Pancreas (tissue), 10 donors: ENCODE results near the gene SERINC2. TPM values are rescaled to one million over a fixed set of nuclear protein-coding genes. Genes with fewer than 3 reads are reported as not detected.

Source experiments
- ATAC-seq, 4 donors: fragments of 200-7000 bp; cut with Tn5 transposase; one replicate each; pipeline versions ENCODE4 v1.8.0 to v1.9.1; 2020; ENCODE audit warnings: mild to moderate bottlenecking in 4 of 4, moderate library complexity in 4 of 4
- DNase-seq, 6 donors: peaks; one replicate each; pipeline ENCODE4 v3.0.0-alpha.2; 2020
- FAIRE-seq: peaks from 2 replicates; lab custom pipeline; 2012; peaks lifted over from hg19 to GRCh38; lab: Jason Lieb, UNC
- H3K27ac ChIP-seq, 4 donors: fragments of 200-600 bp; sonication (generic); 1 replicate in 3 of 4; 2 replicates in 1 of 4; pipeline versions ENCODE4 v1.5.0 to v1.8.0; 2020
- H3K27me3 ChIP-seq, 4 donors: fragments of 200-600 bp; one replicate each; pipeline ENCODE4 v1.8.0; 2021
- H3K36me3 ChIP-seq, 3 donors: fragments of 200-600 bp; sonication (generic) in 1 of 3; one replicate each; pipeline versions ENCODE4 v1.5.0 to v1.8.0; 2020 to 2021
- H3K4me1 ChIP-seq, 3 donors: fragments of 200-600 bp; one replicate each; pipeline ENCODE4 v1.8.0; 2021
- H3K4me3 ChIP-seq, 4 donors: fragments of 200-600 bp; sonication (generic) in 2 of 4; one replicate each; pipeline versions ENCODE4 v1.5.0 to v1.8.0; 2020 to 2021
- H3K9me3 ChIP-seq, 4 donors: fragments of 200-600 bp; one replicate each; pipeline ENCODE4 v1.8.0; 2021
- WGBS, 2 donors: extraction: QIAGEN DNeasy Blood & Tissue Kit; methylation state at CpG; one replicate each; pipeline ENCODE4 v1.1.7; 2013; 5-methylcytosine and 5-hydroxymethylcytosine counted together
- intact Hi-C, 3 donors: fragments of 100-400 bp; cut with DNase I; formaldehyde crosslinking; loops; one replicate each; pipeline versions ENCODE4 v1.11.1 to v1.14.2; 2022
- polyA plus RNA-seq, 2 donors: library from polyadenylated mRNA; stranded (reverse); fragments of 200-250 nt; gene quantifications; one replicate each; pipeline ENCODE4 v1.2.3, GENCODE V29; 2013
- total RNA-seq, 6 donors: library from RNA; stranded (reverse); fragmentation: NEBNext Ultra II Directional in 4 of 6; extraction: Animal tissue kit (Norgen Biotek cat#: 25700) in 4 of 6; gene quantifications; one replicate each; pipeline versions ENCODE4 v1.2.1 to v1.2.4, GENCODE V29; 2021 to 2023
- TF ChIP-seq, protein P1 (sequence below), 4 donors: fragments of 200-600 bp; sonication (generic) in 3 of 4; IDR thresholded peaks; one replicate each; pipeline versions ENCODE4 v1.5.0 to v1.8.0; 2021; ENCODE audit warnings: antibody characterized with exemption in 4 of 4
- donor health status: healthy with polysubstance abuse.
- donor health status: DM: no; HTN: no; CAD: no; lungs with moderate emphysema.
- donor health status: DM: no; HTN: no; CAD: no.
- donor health status: control.
- donor health status: control.
- donor health status: Bipolar disorder and iron deficiency.
- donor health status: DM: yes; HTN: yes; CAD: no.
- donor health status: DM: no; HTN: no; CAD: no.
- donor health status: DM: no; HTN: no; CAD: no.
- donor health status: DM: yes; HTN: yes; CAD: no.

The SERINC2 gene
- total and polyA plus RNA-seq, 8 donors: 8.8 to 38.9 (median 19.7) TPM

DNA sequence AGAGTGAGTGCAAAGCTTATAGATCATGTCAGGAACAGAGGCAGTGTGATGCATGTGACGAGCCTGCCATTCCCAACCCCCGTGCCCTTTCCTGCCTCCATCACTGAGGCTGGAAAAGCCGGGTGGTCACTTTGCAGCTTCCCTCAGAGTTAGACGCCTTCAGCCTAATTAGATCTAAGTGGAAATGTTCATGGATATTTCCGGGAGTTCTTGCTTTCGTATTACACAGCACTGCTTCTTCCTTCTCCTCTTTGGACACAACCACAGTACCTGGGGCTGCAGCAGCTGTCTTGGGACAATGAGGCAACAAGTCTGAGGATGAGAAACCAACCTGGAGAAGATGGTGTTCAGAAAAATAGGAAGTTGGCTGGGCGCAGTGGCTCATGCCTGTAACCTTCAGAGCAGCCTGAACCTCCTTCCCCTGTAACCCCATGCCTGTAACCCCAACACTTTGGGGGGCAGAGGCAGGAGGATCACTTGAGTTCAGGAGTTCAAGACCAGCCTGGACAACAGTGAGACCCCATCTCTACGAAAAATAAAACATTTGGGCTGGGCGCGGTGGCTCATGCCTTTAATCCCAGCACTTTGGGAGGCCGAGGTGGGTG lies 24.5 kb downstream of the SERINC2 start:
- no peaks in the 10 kb centered on the region for H3K4me1 ChIP-seq
- DNase-seq: no peak
- intact Hi-C loops: no loop called here
- WGBS, 2 donors: 69 to 76% methylated on average over 11 of the region's 11 CpGs
- no peaks in the 10 kb centered on the region for H3K36me3 ChIP-seq
- TF ChIP-seq, protein P1, sequence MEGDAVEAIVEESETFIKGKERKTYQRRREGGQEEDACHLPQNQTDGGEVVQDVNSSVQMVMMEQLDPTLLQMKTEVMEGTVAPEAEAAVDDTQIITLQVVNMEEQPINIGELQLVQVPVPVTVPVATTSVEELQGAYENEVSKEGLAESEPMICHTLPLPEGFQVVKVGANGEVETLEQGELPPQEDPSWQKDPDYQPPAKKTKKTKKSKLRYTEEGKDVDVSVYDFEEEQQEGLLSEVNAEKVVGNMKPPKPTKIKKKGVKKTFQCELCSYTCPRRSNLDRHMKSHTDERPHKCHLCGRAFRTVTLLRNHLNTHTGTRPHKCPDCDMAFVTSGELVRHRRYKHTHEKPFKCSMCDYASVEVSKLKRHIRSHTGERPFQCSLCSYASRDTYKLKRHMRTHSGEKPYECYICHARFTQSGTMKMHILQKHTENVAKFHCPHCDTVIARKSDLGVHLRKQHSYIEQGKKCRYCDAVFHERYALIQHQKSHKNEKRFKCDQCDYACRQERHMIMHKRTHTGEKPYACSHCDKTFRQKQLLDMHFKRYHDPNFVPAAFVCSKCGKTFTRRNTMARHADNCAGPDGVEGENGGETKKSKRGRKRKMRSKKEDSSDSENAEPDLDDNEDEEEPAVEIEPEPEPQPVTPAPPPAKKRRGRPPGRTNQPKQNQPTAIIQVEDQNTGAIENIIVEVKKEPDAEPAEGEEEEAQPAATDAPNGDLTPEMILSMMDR (IDR thresholded peaks at IDR 0.05): no peak
- no peak for FAIRE-seq
- no peaks in the 10 kb centered on the region for H3K27me3 ChIP-seq
- H3K27ac ChIP-seq: no peak overlapping the region
- H3K9me3 ChIP-seq: no peaks in the 10 kb centered on the region
- no peak overlapping the region for H3K4me3 ChIP-seq
- ATAC-seq: no peak

DNA sequence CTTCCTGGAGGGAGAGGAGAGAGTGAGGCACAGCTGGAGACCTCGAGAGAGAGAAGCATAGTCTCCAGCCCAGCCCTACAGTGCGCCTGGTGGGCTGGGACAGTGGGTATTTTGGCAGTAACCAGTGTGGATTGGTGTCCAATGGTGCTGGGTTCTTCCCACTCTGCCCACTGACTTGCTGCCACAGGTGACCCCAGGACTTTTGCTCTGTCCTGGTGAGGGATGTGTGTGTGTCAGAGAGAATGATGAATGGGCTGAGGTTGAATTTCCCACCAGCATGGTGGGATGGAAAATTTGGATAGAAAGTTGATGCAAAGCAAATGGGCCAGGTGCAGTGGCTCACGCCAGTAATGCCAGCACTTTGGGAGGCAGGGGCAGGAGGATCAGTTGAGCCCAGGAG lies 26.3 kb downstream of the SERINC2 start:
- WGBS, 2 donors: 65 to 86% methylated on average over 3 of the region's 3 CpGs
- Histone ChIP-seq H3K9me3 (no peaks in the 10 kb centered on the region), H3K27me3 (no peaks in the 10 kb centered on the region), H3K27ac (no peak overlapping the region), H3K4me3 (no peak overlapping the region), H3K36me3 (no peaks in the 10 kb centered on the region), H3K4me1 (peaks cover 0 to 4% (median 0%) of the 10 kb centered on the region in 3 donors)
- no peak for FAIRE-seq
- TF ChIP-seq, protein P1 (IDR thresholded peaks at IDR 0.05): no peak
- DNase-seq: peak in 1 of 6 donors; percentile 1
- intact Hi-C loops: no loop called here
- ATAC-seq: no peak

DNA sequence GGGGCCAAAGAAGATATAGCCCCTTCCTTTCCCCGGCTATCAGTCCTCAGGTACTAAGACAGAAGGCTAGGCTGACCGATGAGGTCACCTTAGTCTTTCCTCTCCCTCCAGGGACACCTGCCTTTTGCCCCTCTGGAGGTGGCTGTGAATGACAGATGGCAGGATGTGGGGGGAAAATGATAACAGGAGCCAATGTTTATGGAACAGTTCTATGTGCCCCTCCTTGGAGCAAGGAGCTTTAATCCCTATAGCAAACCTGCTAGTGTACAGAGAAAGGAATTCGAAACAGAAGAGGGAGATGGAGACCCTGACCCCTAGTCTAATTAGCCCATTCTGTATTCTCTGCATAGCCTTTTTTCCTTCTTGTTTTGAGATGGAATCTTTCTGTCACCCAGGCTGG lies 28.1 kb downstream of the SERINC2 start:
- no peak for FAIRE-seq
- Histone ChIP-seq H3K4me3 (no peak overlapping the region), H3K4me1 (peaks cover 7 to 14% (median 9%) of the 10 kb centered on the region in 3 donors), H3K27me3 (no peaks in the 10 kb centered on the region), H3K27ac (no peak overlapping the region), H3K36me3 (no peaks in the 10 kb centered on the region), H3K9me3 (no peaks in the 10 kb centered on the region)
- intact Hi-C loops: no loop called here
- ATAC-seq: no peak
- no peak for DNase-seq
- 75 to 77% methylated on average over 3 of the region's 3 CpGs for WGBS, 2 donors
- TF ChIP-seq, protein P1 (IDR thresholded peaks at IDR 0.05): no peak

DNA sequence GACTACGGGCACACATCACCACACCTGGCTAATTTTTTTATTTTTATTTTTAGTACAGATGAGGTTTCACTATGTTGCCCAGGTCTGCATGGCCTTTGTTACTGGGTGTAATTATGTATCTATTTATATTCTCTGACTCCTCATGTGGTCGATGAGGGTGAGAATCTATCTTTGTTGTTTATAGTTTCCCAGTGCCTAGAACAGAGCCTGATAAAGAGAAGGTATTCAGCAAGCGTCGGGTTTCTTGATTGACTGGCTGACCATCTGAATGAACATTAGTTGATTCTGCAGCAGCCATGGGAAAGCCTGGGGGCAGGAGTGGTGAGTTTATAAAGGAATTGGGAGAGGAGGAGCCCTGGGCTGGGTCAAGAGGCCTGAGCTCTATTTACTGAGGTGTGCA lies 28.5 kb downstream of the SERINC2 start:
- no peaks in the 10 kb centered on the region for H3K27me3 ChIP-seq
- no peaks in the 10 kb centered on the region for H3K36me3 ChIP-seq
- TF ChIP-seq, protein P1 (IDR thresholded peaks at IDR 0.05): no peak
- no peak for ATAC-seq
- intact Hi-C loops: no loop called here
- 80 to 88% methylated on average over 4 of the region's 4 CpGs for WGBS, 2 donors
- H3K9me3 ChIP-seq: no peaks in the 10 kb centered on the region
- no peak overlapping the region for H3K4me3 ChIP-seq
- no peak for DNase-seq
- H3K4me1 ChIP-seq: peaks cover 7 to 14% (median 9%) of the 10 kb centered on the region in 3 donors
- no peak overlapping the region for H3K27ac ChIP-seq
- FAIRE-seq: no peak

DNA sequence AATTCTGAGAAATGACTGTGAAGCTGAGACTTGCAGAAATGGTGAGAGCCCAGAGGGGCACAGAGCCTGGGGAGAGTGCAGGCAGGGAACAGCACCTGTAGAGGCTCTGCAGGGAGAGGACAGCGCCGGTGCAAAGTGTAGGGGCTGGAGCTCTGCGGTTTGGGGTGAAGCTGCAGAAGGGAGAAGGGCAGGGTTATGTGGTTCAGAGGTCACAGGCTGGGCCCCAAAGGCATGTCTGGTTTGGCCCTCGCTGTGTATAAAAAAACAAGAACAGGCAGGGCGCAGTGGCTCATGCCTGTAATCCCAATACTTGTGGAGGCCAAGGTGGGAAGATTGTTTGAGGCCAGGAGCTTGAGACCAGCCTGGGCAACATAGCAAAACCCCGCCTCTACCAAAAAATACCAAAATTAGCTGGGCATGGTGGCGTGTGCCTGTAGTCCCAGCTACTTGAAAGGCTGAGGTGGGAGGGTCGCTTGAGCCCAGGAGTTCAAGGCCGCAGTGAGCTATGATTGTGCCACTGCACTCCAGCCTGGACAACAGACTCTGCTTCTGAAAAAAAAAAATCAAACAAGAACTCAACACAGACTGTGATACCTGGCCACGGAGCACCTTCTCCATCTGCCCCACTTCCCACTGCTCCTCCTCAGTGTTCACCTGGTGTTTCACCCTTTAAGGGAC lies 29.1 kb downstream of the SERINC2 start:
- H3K4me3 ChIP-seq: no peak overlapping the region
- ATAC-seq: peak in 3 of 4 donors; percentile 58 to 85 (median 71)
- H3K9me3 ChIP-seq: no peaks in the 10 kb centered on the region
- peak overlapping the region in 1 of 4 donors; percentile 12 for H3K27ac ChIP-seq
- H3K27me3 ChIP-seq: no peaks in the 10 kb centered on the region
- H3K36me3 ChIP-seq: no peaks in the 10 kb centered on the region
- DNase-seq: peak in 1 of 6 donors; percentile 4
- FAIRE-seq: no peak
- WGBS, 2 donors: 71 to 78% methylated on average over 10 of the region's 10 CpGs
- peaks cover 7 to 14% (median 9%) of the 10 kb centered on the region in 3 donors for H3K4me1 ChIP-seq
- TF ChIP-seq, protein P1 (IDR thresholded peaks at IDR 0.05): no peak
- intact Hi-C loops: no loop called here
